SK-N-SH (cell line): ENCODE measurements around the gene GJD4. TPM values are rescaled to one million over a fixed set of nuclear protein-coding genes. Genes with fewer than 3 reads are reported as not detected.
A peak's percentile ranks its signal among the peaks of the same experiment; 100 is the strongest.

Experiments used
- CTCF ChIA-PET: fragments of 300-600, 350-600 bp; formaldehyde crosslinking; extraction: SDS; loops from one replicate; lab custom pipeline; 2021; lab: Yijun Ruan, JAX
- POLR2A ChIA-PET: fragments of 350-600 bp; sonication (Branson Sonifier 250); formaldehyde crosslinking; extraction: SDS; loops from one replicate; lab custom pipeline; 2020; ENCODE audit warnings: antibody characterized with exemption, inconsistent platforms; lab: Yijun Ruan, JAX
- DNase-seq: peaks from one replicate; pipeline ENCODE4 v3.0.0; 2012
- H2AFZ ChIP-seq: fragments of 200-600 bp; sonication (generic); 2 replicates; pipeline ENCODE4 v1.8.1; 2016; ENCODE audit warnings: antibody characterized with exemption, mild to moderate bottlenecking, low read depth
- H3F3A ChIP-seq: fragments of 200-600 bp; sonication (generic); replicated peaks from 2 replicates; pipeline ENCODE3; 2016; ENCODE audit warnings: antibody characterized with exemption, mild to moderate bottlenecking; ENCODE audit not compliant: insufficient read depth
- H3K27ac ChIP-seq, 2 experiments: fragments of 200-500 bp in 1 of 2; fragments of 200-600 bp in 1 of 2; sonication (Bioruptor generic) in 1 of 2; sonication (generic), shearing (Covaris generic) in 1 of 2; 2 replicates each; pipeline versions ENCODE4 v1.5.1 to v1.6.1; 2014 to 2016; ENCODE audit warnings: low read depth in 2 of 2, inconsistent platforms in 1 of 2, low read length in 1 of 2, mild to moderate bottlenecking in 1 of 2, mixed read lengths in 1 of 2
- H3K27me3 ChIP-seq: fragments of 200-600 bp; sonication (generic), shearing (Covaris generic); 2 replicates; pipeline ENCODE4 v1.6.1; 2016; ENCODE audit warnings: mixed run types; ENCODE audit not compliant: insufficient read depth
- H3K36me3 ChIP-seq, 2 experiments: fragments of 200-500 bp in 1 of 2; fragments of 200-600 bp in 1 of 2; sonication (Bioruptor generic) in 1 of 2; sonication (generic) in 1 of 2; replicated peaks in 1 of 2; 2 replicates each; pipeline versions ENCODE3 to v1.5.1; 2014 to 2016; ENCODE audit warnings: low read length in 1 of 2, mild to moderate bottlenecking in 1 of 2; ENCODE audit not compliant: insufficient read depth in 2 of 2, control insufficient read depth in 1 of 2
- H3K4me1 ChIP-seq, 2 experiments: fragments of 200-500 bp in 1 of 2; fragments of 200-600 bp in 1 of 2; sonication (Bioruptor generic) in 1 of 2; sonication (generic), shearing (Covaris generic) in 1 of 2; 2 replicates each; pipeline versions ENCODE4 v1.5.1 to v1.6.1; 2014 to 2016; ENCODE audit warnings: low read depth in 1 of 2, low read length in 1 of 2, mixed run types in 1 of 2; ENCODE audit not compliant: insufficient read depth in 2 of 2, control insufficient read depth in 1 of 2
- H3K4me2 ChIP-seq: fragments of 200-600 bp; sonication (generic), shearing (Covaris generic); 2 replicates; pipeline ENCODE4 v1.6.1; 2017; ENCODE audit warnings: mixed run types
- H3K4me3 ChIP-seq, 2 experiments: fragments of 200-500 bp in 1 of 2; fragments of 200-600 bp in 1 of 2; sonication (Bioruptor generic) in 1 of 2; sonication (generic), shearing (Covaris generic) in 1 of 2; 2 replicates each; pipeline versions ENCODE4 v1.5.1 to v1.8.1; 2014 to 2016; ENCODE audit warnings: low read depth in 2 of 2, inconsistent platforms in 1 of 2, low read length in 1 of 2, mild to moderate bottlenecking in 1 of 2, mixed read lengths in 1 of 2, moderate library complexity in 1 of 2
- H3K79me2 ChIP-seq: fragments of 200-600 bp; sonication (generic); 2 replicates; pipeline ENCODE4 v1.8.1; 2017; ENCODE audit warnings: mild to moderate bottlenecking; ENCODE audit not compliant: insufficient read depth
- H3K9ac ChIP-seq: fragments of 200-600 bp; sonication (generic); 2 replicates; pipeline ENCODE4 v1.6.1; 2017; ENCODE audit warnings: mixed run types
- H3K9me2 ChIP-seq: fragments of 200-600 bp; sonication (generic); 2 replicates; pipeline ENCODE4 v1.6.1; 2017; ENCODE audit warnings: mixed run types
- H3K9me3 ChIP-seq: fragments of 200-600 bp; sonication (generic); 2 replicates; pipeline ENCODE4 v1.6.1; 2017; ENCODE audit warnings: mixed run types, mild to moderate bottlenecking, moderate library complexity
- H4K20me1 ChIP-seq: fragments of 200-600 bp; sonication (generic); 2 replicates; pipeline ENCODE4 v1.6.1; 2017; ENCODE audit warnings: mild to moderate bottlenecking, mixed run types; ENCODE audit not compliant: insufficient read depth
- FOXM1 ChIP-seq: IDR thresholded peaks from 2 replicates; pipeline ENCODE4 v1.4.0; 2012; ENCODE audit warnings: low read depth, mild to moderate bottlenecking
- GATA2 ChIP-seq: sonication (generic); formaldehyde crosslinking; IDR thresholded peaks from 2 replicates; pipeline ENCODE4 v1.5.0; 2020; ENCODE audit warnings: mild to moderate bottlenecking, missing genetic modification reagents
- MEF2A ChIP-seq: IDR thresholded peaks from 2 replicates; pipeline ENCODE4 v1.4.0; 2012; ENCODE audit warnings: low read depth, borderline replicate concordance
- NRF1 ChIP-seq: IDR thresholded peaks from 2 replicates; pipeline ENCODE4 v1.6.1; 2012; ENCODE audit warnings: low read depth, mild to moderate bottlenecking, low read length
- REST ChIP-seq: IDR thresholded peaks from 2 replicates; pipeline ENCODE4 v1.6.1; 2012; ENCODE audit warnings: mild to moderate bottlenecking, low read depth, low read length, moderate library complexity
- TAF1 ChIP-seq: IDR thresholded peaks from 2 replicates; pipeline ENCODE4 v1.6.1; 2012; ENCODE audit warnings: low read depth, mild to moderate bottlenecking, low read length, moderate library complexity, borderline replicate concordance
- ZBTB33 ChIP-seq: IDR thresholded peaks from 2 replicates; pipeline ENCODE4 v1.4.0; 2012; ENCODE audit warnings: low read depth, borderline replicate concordance
- WGBS: methylation state at CpG from one replicate; pipeline ENCODE4 v1.1.6; 2017; ENCODE audit warnings: low lambda C conversion rate; 5-methylcytosine and 5-hydroxymethylcytosine counted together
- polyA plus RNA-seq, 3 experiments: library from polyadenylated mRNA; depleted of rRNA; stranded (reverse); fragments of >200 nt; gene quantifications; 2 replicates each; pipeline ENCODE4 v1.2.3, GENCODE V29; 2012
- TF ChIP-seq, protein P1 (sequence below): fragments of 150-350 bp; IDR thresholded peaks from 2 replicates; pipeline ENCODE4 v1.6.1; 2017; ENCODE audit warnings: antibody characterized with exemption, low read length, low read depth, borderline replicate concordance
- TF ChIP-seq, protein P2 (sequence below): fragments of 200-600 bp; sonication (generic); IDR thresholded peaks from 2 replicates; pipeline ENCODE4 v1.6.1; 2017; ENCODE audit warnings: antibody characterized with exemption, mild to moderate bottlenecking, moderate library complexity

GJD4 gene
- polyA plus RNA-seq, 1 of the 3 experiments (the other 2 are of a cell fraction), result not detected

- Histone ChIP-seq H3K27me3 (no peaks in the 10 kb centered on the region; the same call in 1 of the 2 replicates), H3K79me2 (peaks cover 24% of the 10 kb centered on the region), H3K9me3 (no peaks in the 10 kb centered on the region), H3K4me2 (peak overlapping the region; percentile 38; the same call in 1 of the 2 replicates), H3K9me2 (no peaks in the 10 kb centered on the region), H3K9ac (no peak overlapping the region), H3F3A (peaks cover 28% of the 10 kb centered on the region), H2AFZ (no peak overlapping the region), H4K20me1 (peaks cover 30% of the 10 kb centered on the region), H3K4me3 (no peak overlapping the region; a peak in 1 of 4 replicates), H3K27ac (no peak overlapping the region), H3K4me1 (peaks cover 7 to 24% of the 10 kb centered on the region in 2 experiments; a peak in 2 of 4 replicates), H3K36me3 (peaks cover 0 to 11% of the 10 kb centered on the region in 2 experiments)
- ChIA-PET POLR2A (no interaction called here), CTCF (interaction anchor here (0.6 to 4.0 kb wide), 6 partner anchors 1088 to 1251 kb away, joined by 3 to 55 read pairs (median 14); no protein-coding TSS in a partner anchor)
- TF ChIP-seq NRF1 (no peak), ZBTB33 (no peak), FOXM1 (no peak), MEF2A (no peak), GATA2 (CRISPR knock-in tag) (no peak), REST (no peak), TAF1 (no peak)
- TF ChIP-seq, protein P1, sequence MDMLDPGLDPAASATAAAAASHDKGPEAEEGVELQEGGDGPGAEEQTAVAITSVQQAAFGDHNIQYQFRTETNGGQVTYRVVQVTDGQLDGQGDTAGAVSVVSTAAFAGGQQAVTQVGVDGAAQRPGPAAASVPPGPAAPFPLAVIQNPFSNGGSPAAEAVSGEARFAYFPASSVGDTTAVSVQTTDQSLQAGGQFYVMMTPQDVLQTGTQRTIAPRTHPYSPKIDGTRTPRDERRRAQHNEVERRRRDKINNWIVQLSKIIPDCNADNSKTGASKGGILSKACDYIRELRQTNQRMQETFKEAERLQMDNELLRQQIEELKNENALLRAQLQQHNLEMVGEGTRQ, result no peak
- TF ChIP-seq, protein P2, sequence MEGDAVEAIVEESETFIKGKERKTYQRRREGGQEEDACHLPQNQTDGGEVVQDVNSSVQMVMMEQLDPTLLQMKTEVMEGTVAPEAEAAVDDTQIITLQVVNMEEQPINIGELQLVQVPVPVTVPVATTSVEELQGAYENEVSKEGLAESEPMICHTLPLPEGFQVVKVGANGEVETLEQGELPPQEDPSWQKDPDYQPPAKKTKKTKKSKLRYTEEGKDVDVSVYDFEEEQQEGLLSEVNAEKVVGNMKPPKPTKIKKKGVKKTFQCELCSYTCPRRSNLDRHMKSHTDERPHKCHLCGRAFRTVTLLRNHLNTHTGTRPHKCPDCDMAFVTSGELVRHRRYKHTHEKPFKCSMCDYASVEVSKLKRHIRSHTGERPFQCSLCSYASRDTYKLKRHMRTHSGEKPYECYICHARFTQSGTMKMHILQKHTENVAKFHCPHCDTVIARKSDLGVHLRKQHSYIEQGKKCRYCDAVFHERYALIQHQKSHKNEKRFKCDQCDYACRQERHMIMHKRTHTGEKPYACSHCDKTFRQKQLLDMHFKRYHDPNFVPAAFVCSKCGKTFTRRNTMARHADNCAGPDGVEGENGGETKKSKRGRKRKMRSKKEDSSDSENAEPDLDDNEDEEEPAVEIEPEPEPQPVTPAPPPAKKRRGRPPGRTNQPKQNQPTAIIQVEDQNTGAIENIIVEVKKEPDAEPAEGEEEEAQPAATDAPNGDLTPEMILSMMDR, result no peak
- no peak for DNase-seq
- 88% methylated on average over 4 of the region's 4 CpGs for WGBS
These were observed 33.0 kb downstream of the GJD4 start for GRCh38 chr10:35638101-35638500.
